A549 treated with AZD2906 at 1 μM for 4 hours (cell line): ENCODE results near the gene ANKRD30A. TPM values are rescaled to one million over a fixed set of nuclear protein-coding genes. Genes with fewer than 3 reads are reported as not detected.

Experiments
- total RNA-seq: library from RNA; stranded (reverse); fragments of 200-300 nt; extraction: Qiagen RNA extraction; gene quantifications from 5 replicates; pipeline ENCODE4 v1.2.3, GENCODE V29; 2022

Gene ANKRD30A, protein sequence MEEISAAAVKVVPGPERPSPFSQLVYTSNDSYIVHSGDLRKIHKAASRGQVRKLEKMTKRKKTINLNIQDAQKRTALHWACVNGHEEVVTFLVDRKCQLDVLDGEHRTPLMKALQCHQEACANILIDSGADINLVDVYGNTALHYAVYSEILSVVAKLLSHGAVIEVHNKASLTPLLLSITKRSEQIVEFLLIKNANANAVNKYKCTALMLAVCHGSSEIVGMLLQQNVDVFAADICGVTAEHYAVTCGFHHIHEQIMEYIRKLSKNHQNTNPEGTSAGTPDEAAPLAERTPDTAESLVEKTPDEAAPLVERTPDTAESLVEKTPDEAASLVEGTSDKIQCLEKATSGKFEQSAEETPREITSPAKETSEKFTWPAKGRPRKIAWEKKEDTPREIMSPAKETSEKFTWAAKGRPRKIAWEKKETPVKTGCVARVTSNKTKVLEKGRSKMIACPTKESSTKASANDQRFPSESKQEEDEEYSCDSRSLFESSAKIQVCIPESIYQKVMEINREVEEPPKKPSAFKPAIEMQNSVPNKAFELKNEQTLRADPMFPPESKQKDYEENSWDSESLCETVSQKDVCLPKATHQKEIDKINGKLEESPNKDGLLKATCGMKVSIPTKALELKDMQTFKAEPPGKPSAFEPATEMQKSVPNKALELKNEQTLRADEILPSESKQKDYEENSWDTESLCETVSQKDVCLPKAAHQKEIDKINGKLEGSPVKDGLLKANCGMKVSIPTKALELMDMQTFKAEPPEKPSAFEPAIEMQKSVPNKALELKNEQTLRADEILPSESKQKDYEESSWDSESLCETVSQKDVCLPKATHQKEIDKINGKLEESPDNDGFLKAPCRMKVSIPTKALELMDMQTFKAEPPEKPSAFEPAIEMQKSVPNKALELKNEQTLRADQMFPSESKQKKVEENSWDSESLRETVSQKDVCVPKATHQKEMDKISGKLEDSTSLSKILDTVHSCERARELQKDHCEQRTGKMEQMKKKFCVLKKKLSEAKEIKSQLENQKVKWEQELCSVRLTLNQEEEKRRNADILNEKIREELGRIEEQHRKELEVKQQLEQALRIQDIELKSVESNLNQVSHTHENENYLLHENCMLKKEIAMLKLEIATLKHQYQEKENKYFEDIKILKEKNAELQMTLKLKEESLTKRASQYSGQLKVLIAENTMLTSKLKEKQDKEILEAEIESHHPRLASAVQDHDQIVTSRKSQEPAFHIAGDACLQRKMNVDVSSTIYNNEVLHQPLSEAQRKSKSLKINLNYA (N-terminal part only)
- 0.49 to 0.92 TPM (median 0.66 TPM) in 5 replicates for total RNA-seq

DNA sequence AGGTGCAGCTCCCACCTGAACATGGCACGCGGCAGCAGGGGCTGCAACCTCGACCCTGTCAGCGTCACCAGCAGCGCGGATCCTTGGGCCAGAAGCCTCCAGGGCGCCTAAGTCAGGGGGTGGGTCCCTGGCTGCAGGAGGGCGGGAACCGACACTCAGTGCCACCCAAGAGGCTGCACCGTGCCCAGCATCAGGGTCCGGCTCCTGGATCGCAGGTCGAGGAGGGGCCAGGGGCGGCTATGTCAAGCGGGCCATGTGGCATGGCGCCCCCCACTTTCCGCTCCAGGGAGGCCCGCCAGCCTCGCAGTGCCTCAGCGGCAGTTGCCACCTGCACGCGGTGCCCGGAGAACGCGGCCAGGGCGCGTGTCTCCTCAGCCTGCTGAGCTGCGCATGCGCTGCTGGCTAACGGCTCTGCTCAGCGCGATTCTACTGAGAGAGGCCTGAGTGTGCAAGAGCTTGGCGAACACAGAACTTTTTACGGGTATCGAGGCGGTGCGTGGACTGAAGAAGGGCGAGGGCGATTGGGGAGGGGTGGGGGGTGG is at the start of gene ANKRD30A:
Gene ANKRD30A (plus strand): TSS at position 408 of the 542 bp plus-strand sequence. CDS start 190 bp downstream, outside the sequence.

